ENCODE data around the gene OCA2. TPM values are rescaled to one million over a fixed set of nuclear protein-coding genes. Genes with fewer than 3 reads are reported as not detected.

OCA2 gene
- total RNA-seq, 1 experiment from 2014 or later, result 0.13 TPM

DNA sequence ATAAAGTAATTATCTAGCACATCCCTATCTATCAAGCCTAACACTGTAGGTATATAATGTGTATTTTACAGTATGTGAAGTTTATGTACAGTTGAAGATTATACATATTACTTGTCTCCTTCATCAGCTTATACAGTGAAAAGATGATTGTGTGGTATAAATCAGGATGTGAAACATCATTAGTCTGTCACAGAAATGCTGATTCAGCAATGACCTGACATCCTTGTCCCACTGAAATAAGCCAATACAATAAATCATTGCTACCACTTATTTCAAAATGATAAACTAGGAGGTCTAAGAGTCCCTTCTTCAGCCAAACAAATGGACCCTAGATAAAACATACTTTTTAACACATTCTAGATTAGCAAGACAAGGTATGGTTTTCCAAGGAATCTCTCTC, 225.3 kb downstream of the OCA2 start:
- DNase-seq (ENCODE audit: low read depth, low spot score), result no peak
- no peak for ATAC-seq
- Histone ChIP-seq H3K27ac (ENCODE audit: low read length) (no peak overlapping the region), H3K4me3 (ENCODE audit: low read depth in 2 of 2, low read length in 2 of 2) (no peak overlapping the region), H3K36me3 (ENCODE audit: control insufficient read depth, insufficient read depth, low read length) (no peaks in the 10 kb centered on the region), H3K27me3 (ENCODE audit: control insufficient read depth, insufficient read depth, low read length) (no peaks in the 10 kb centered on the region), H3K4me1 (ENCODE audit: control insufficient read depth, insufficient read depth, low read length) (no peaks in the 10 kb centered on the region), H3K9me3 (ENCODE audit: control insufficient read depth, insufficient read depth, low read depth, low read length) (no peaks in the 10 kb centered on the region)
- no TSS peak for BruUV-seq (replicated peaks)
- in situ Hi-C loops (cut with HindIII; ENCODE audit: low pct_unique_long_range_greater_than_20kb, low sequenced_read_pairs), result no loop called here
- intact Hi-C loops (cut with micrococcal nuclease; ENCODE audit: unreplicated experiment), result no loop called here
- ChIA-PET POLR2A (no interaction called here), CTCF (no interaction called here)
- no peak for TF ChIP-seq POLR2AphosphoS5 (IDR thresholded peaks at IDR 0.05; ENCODE audit: low read depth, low read length)

DNA sequence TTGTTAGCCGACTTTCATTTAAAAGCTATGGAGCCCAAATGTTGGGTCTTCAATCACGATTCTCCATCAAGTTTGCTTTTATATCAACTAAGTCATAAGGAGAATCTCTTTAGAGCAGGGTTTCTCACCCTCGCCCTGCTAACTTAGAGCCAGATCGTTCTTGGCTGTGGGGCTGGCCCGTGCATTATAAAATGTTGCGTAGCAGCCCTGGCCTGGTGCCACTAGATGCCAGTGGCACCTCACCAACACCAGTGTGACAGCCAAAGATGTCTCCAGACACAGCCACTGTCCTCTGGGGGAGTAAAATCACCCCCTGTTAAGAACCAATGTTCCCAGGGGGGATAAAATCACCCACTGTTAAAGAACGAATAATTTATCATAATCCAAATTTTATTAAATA, 226.1 kb downstream of the OCA2 start:
- ATAC-seq (no peak), DNase-seq (ENCODE audit: low read depth, low spot score) (no peak)
- H3K27me3 ChIP-seq (ENCODE audit: control insufficient read depth, insufficient read depth, low read length), result no peaks in the 10 kb centered on the region
- H3K4me3 ChIP-seq (ENCODE audit: low read depth in 2 of 2, low read length in 2 of 2), result no peak overlapping the region
- TF ChIP-seq SIN3A (IDR thresholded peaks at IDR 0.05; ENCODE audit: borderline replicate concordance, insufficient read depth, low read depth, low read length), result no peak
- TF ChIP-seq, protein P1, sequence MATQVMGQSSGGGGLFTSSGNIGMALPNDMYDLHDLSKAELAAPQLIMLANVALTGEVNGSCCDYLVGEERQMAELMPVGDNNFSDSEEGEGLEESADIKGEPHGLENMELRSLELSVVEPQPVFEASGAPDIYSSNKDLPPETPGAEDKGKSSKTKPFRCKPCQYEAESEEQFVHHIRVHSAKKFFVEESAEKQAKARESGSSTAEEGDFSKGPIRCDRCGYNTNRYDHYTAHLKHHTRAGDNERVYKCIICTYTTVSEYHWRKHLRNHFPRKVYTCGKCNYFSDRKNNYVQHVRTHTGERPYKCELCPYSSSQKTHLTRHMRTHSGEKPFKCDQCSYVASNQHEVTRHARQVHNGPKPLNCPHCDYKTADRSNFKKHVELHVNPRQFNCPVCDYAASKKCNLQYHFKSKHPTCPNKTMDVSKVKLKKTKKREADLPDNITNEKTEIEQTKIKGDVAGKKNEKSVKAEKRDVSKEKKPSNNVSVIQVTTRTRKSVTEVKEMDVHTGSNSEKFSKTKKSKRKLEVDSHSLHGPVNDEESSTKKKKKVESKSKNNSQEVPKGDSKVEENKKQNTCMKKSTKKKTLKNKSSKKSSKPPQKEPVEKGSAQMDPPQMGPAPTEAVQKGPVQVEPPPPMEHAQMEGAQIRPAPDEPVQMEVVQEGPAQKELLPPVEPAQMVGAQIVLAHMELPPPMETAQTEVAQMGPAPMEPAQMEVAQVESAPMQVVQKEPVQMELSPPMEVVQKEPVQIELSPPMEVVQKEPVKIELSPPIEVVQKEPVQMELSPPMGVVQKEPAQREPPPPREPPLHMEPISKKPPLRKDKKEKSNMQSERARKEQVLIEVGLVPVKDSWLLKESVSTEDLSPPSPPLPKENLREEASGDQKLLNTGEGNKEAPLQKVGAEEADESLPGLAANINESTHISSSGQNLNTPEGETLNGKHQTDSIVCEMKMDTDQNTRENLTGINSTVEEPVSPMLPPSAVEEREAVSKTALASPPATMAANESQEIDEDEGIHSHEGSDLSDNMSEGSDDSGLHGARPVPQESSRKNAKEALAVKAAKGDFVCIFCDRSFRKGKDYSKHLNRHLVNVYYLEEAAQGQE (IDR thresholded peaks at IDR 0.05; ENCODE audit: insufficient read depth in 1 of 2, low read depth in 2 of 2, low read length in 1 of 2), result no peak
- no peak for TF ChIP-seq TCF7L2 (IDR thresholded peaks at IDR 0.05; ENCODE audit: low read depth, low read length)
- TF ChIP-seq, protein P2, sequence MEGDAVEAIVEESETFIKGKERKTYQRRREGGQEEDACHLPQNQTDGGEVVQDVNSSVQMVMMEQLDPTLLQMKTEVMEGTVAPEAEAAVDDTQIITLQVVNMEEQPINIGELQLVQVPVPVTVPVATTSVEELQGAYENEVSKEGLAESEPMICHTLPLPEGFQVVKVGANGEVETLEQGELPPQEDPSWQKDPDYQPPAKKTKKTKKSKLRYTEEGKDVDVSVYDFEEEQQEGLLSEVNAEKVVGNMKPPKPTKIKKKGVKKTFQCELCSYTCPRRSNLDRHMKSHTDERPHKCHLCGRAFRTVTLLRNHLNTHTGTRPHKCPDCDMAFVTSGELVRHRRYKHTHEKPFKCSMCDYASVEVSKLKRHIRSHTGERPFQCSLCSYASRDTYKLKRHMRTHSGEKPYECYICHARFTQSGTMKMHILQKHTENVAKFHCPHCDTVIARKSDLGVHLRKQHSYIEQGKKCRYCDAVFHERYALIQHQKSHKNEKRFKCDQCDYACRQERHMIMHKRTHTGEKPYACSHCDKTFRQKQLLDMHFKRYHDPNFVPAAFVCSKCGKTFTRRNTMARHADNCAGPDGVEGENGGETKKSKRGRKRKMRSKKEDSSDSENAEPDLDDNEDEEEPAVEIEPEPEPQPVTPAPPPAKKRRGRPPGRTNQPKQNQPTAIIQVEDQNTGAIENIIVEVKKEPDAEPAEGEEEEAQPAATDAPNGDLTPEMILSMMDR (IDR thresholded peaks at IDR 0.05), result no peak
- TF ChIP-seq POLR2AphosphoS5 (IDR thresholded peaks at IDR 0.05; ENCODE audit: low read depth, low read length), result no peak
- in situ Hi-C loops (cut with HindIII; ENCODE audit: low pct_unique_long_range_greater_than_20kb, low sequenced_read_pairs) (no loop called here), intact Hi-C loops (cut with micrococcal nuclease; ENCODE audit: unreplicated experiment) (no loop called here)
- no peaks in the 10 kb centered on the region for H3K9me3 ChIP-seq (ENCODE audit: control insufficient read depth, insufficient read depth, low read depth, low read length)
- H3K4me1 ChIP-seq (ENCODE audit: control insufficient read depth, insufficient read depth, low read length), result no peaks in the 10 kb centered on the region
- ChIA-PET POLR2A (no interaction called here), CTCF (no interaction called here)
- no TSS peak for BruUV-seq (replicated peaks)
- H3K36me3 ChIP-seq (ENCODE audit: control insufficient read depth, insufficient read depth, low read length), result no peaks in the 10 kb centered on the region
- H3K27ac ChIP-seq (ENCODE audit: low read length), result no peak overlapping the region

DNA sequence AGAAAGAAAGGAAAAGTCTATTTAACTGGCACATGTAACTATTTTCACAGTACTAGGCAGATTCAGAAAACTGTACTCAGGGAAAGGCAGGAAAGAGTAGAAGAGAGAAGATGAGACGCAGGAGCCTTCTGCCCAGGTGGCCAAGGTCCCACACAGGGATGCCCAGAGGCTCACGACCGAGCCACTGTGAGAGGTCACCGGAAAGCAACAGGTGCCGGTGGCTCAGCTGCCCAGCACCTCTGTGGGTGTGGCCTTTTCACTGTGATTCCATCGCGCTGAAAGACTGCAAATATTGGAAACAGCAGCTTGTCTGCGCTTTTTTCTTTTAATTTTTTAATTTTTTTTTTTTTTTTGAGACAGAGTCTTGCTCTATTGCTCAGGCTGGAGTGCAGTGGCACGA, 226.8 kb downstream of the OCA2 start:
- H3K27ac ChIP-seq (ENCODE audit: low read length), result no peak overlapping the region
- H3K4me1 ChIP-seq (ENCODE audit: control insufficient read depth, insufficient read depth, low read length), result no peaks in the 10 kb centered on the region
- no peaks in the 10 kb centered on the region for H3K9me3 ChIP-seq (ENCODE audit: control insufficient read depth, insufficient read depth, low read depth, low read length)
- no TSS peak for BruUV-seq (replicated peaks)
- no peaks in the 10 kb centered on the region for H3K36me3 ChIP-seq (ENCODE audit: control insufficient read depth, insufficient read depth, low read length)
- ChIA-PET POLR2A (no interaction called here), CTCF (no interaction called here)
- no peaks in the 10 kb centered on the region for H3K27me3 ChIP-seq (ENCODE audit: control insufficient read depth, insufficient read depth, low read length)
- in situ Hi-C loops (cut with HindIII; ENCODE audit: low pct_unique_long_range_greater_than_20kb, low sequenced_read_pairs) (no loop called here), intact Hi-C loops (cut with micrococcal nuclease; ENCODE audit: unreplicated experiment) (no loop called here)
- TF ChIP-seq, protein P1 (IDR thresholded peaks at IDR 0.05; ENCODE audit: insufficient read depth in 1 of 2, low read depth in 2 of 2, low read length in 1 of 2), result no peak
- TF ChIP-seq TCF7L2 (IDR thresholded peaks at IDR 0.05; ENCODE audit: low read depth, low read length) (no peak), SIN3A (IDR thresholded peaks at IDR 0.05; ENCODE audit: borderline replicate concordance, insufficient read depth, low read depth, low read length) (no peak), POLR2AphosphoS5 (IDR thresholded peaks at IDR 0.05; ENCODE audit: low read depth, low read length) (no peak)
- TF ChIP-seq, protein P2 (IDR thresholded peaks at IDR 0.05), result no peak
- H3K4me3 ChIP-seq (ENCODE audit: low read depth in 2 of 2, low read length in 2 of 2), result no peak overlapping the region
- DNase-seq (ENCODE audit: low read depth, low spot score) (no peak), ATAC-seq (no peak)

Measured in Panc1 (cell line).